Hepatocyte (in vitro differentiated cells): ENCODE results near the gene CORO7. TPM values are rescaled to one million over a fixed set of nuclear protein-coding genes. Genes with fewer than 3 reads are reported as not detected.
A peak's percentile ranks its signal among the peaks of the same experiment; 100 is the strongest.

Experiments
- DNase-seq: peaks from one replicate; pipeline ENCODE4 v3.0.0-alpha.2; 2016; ENCODE audit warnings: low spot score
- H2AFZ ChIP-seq: fragments of 200-600 bp; sonication (generic); 2 replicates; pipeline ENCODE4 v1.6.0; 2016; ENCODE audit warnings: antibody characterized with exemption, mild to moderate bottlenecking
- H3K27ac ChIP-seq: fragments of 200-600 bp; sonication (generic); 2 replicates; pipeline ENCODE4 v1.5.1; 2016; ENCODE audit warnings: mild to moderate bottlenecking
- H3K27me3 ChIP-seq: fragments of 200-600 bp; sonication (generic); 2 replicates; pipeline ENCODE4 v1.6.1; 2016
- H3K36me3 ChIP-seq: fragments of 200-600 bp; sonication (generic); replicated peaks from 2 replicates; pipeline ENCODE4 v1.5.1; 2016; ENCODE audit warnings: low read depth; ENCODE audit not compliant: insufficient read depth
- H3K4me1 ChIP-seq: fragments of 200-600 bp; sonication (generic); 2 replicates; pipeline ENCODE4 v1.5.1; 2016; ENCODE audit warnings: mild to moderate bottlenecking, moderate library complexity; ENCODE audit not compliant: insufficient read depth
- H3K4me2 ChIP-seq: fragments of 200-600 bp; sonication (generic); 2 replicates; pipeline ENCODE4 v1.6.0; 2016
- H3K4me3 ChIP-seq: fragments of 200-600 bp; sonication (generic); 2 replicates; pipeline ENCODE4 v1.5.1; 2016; ENCODE audit warnings: mild to moderate bottlenecking
- H3K79me2 ChIP-seq: fragments of 200-600 bp; sonication (generic); 2 replicates; pipeline ENCODE4 v1.6.0; 2017; ENCODE audit warnings: mild to moderate bottlenecking
- H3K9me2 ChIP-seq: fragments of 200-600 bp; sonication (generic); replicated peaks from 2 replicates; pipeline ENCODE4 v1.6.0; 2017; ENCODE audit warnings: mild to moderate bottlenecking; ENCODE audit not compliant: insufficient read depth
- H3K9me3 ChIP-seq: fragments of 200-600 bp; sonication (generic); 2 replicates; pipeline ENCODE4 v1.5.1; 2016; ENCODE audit warnings: low read depth, mild to moderate bottlenecking
- H4K20me1 ChIP-seq: fragments of 200-600 bp; sonication (generic); 2 replicates; pipeline ENCODE4 v1.6.0; 2016; ENCODE audit warnings: mild to moderate bottlenecking; ENCODE audit not compliant: insufficient read depth, poor library complexity, severe bottlenecking
- CTCF ChIP-seq: fragments of 200-600 bp; sonication (generic); IDR thresholded peaks from 2 replicates; pipeline ENCODE4 v1.5.1; 2016; ENCODE audit warnings: antibody characterized with exemption, mild to moderate bottlenecking; ENCODE audit not compliant: poor library complexity
- EZH2 ChIP-seq: fragments of 200-600 bp; sonication (generic); IDR thresholded peaks from 2 replicates; pipeline ENCODE4 v1.6.1; 2016; ENCODE audit warnings: antibody characterized with exemption, mild to moderate bottlenecking, borderline replicate concordance
- EZH2phosphoT487 ChIP-seq: fragments of 200-600 bp; sonication (generic); IDR thresholded peaks from one replicate; pipeline ENCODE4 v1.6.1; 2018; ENCODE audit warnings: antibody characterized with exemption, mild to moderate bottlenecking, low read depth, moderate library complexity; ENCODE audit not compliant: unreplicated experiment, severe bottlenecking
- WGBS: methylation state at CpG from one replicate; pipeline ENCODE4 v1.1.6; 2016; ENCODE audit warnings: low lambda C conversion rate; ENCODE audit errors: missing lambda C conversion rate; 5-methylcytosine and 5-hydroxymethylcytosine counted together
- polyA plus RNA-seq: library from polyadenylated mRNA; unstranded; fragments of >200 nt; fragmentation: Nextera tagmentation; extraction: Ambion mirVana; gene quantifications from 2 replicates; pipeline ENCODE4 v1.2.1, GENCODE V29; 2016
- total RNA-seq: library from RNA; depleted of rRNA; stranded (reverse); fragments of >200 nt; gene quantifications from 2 replicates; pipeline ENCODE4 v1.2.3, GENCODE V29; 2014

Gene CORO7
- total RNA-seq, result 13.9 and 18.2 TPM in 2 replicates
- polyA plus RNA-seq, result 33.3 and 34.4 TPM in 2 replicates

- TF ChIP-seq EZH2phosphoT487, result no peak
- no peak for TF ChIP-seq CTCF
- TF ChIP-seq EZH2, result no peak
- Histone ChIP-seq H3K4me2 (peak within 1 kb of the TSS; percentile 97), H4K20me1 (peaks cover 10% of the 10 kb centered on the region), H3K4me1 (peaks cover 7% of the 10 kb centered on the region), H3K27ac (peak within 1 kb of the TSS; percentile 84), H3K27me3 (no peaks in the 10 kb centered on the region), H3K4me3 (peak within 1 kb of the TSS; percentile 88), H3K36me3 (no peaks in the 10 kb centered on the region), H2AFZ (peak within 1 kb of the TSS; percentile 53), H3K9me3 (no peaks in the 10 kb centered on the region), H3K9me2 (no peaks in the 10 kb centered on the region), H3K79me2 (peaks cover 26% of the 10 kb centered on the region)
- DNase-seq, result peak; percentile 97
- 5% methylated on average over 18 of the region's 92 CpGs for WGBS
Observed at GRCh38 chr16:4416200-4417032, at the start of gene CORO7. Gene CORO7, minus strand, starts transcription at chr16:4416596. Its CDS starts 78 bp downstream, at chr16:4416518.

GRCh38 chr16:4463522-4464163 is 47.2 kb upstream of the CORO7 start:
- Histone ChIP-seq H3K27ac (no peak overlapping the region), H3K4me2 (no peak overlapping the region), H3K9me2 (no peaks in the 10 kb centered on the region), H3K4me1 (no peaks in the 10 kb centered on the region), H4K20me1 (no peaks in the 10 kb centered on the region), H3K4me3 (no peak overlapping the region), H3K36me3 (no peaks in the 10 kb centered on the region), H3K9me3 (no peaks in the 10 kb centered on the region), H3K79me2 (no peaks in the 10 kb centered on the region), H3K27me3 (no peaks in the 10 kb centered on the region), H2AFZ (no peak overlapping the region)
- WGBS, result 92% methylated on average over 22 of the region's 22 CpGs
- no peak for DNase-seq
- TF ChIP-seq EZH2 (no peak), CTCF (no peak), EZH2phosphoT487 (no peak)

- no peak for DNase-seq
- no peaks in the 10 kb centered on the region for H3K36me3 ChIP-seq
- H3K27ac ChIP-seq, result no peak overlapping the region
- 89% methylated on average over 26 of the region's 27 CpGs for WGBS
- H3K9me2 ChIP-seq, result no peaks in the 10 kb centered on the region
- no peak overlapping the region for H2AFZ ChIP-seq
- no peaks in the 10 kb centered on the region for H3K27me3 ChIP-seq
- no peaks in the 10 kb centered on the region for H4K20me1 ChIP-seq
- TF ChIP-seq EZH2phosphoT487, result no peak
- no peak for TF ChIP-seq EZH2
- no peak for TF ChIP-seq CTCF
- H3K4me2 ChIP-seq, result no peak overlapping the region
- no peak overlapping the region for H3K4me3 ChIP-seq
- no peaks in the 10 kb centered on the region for H3K4me1 ChIP-seq
- H3K9me3 ChIP-seq, result no peaks in the 10 kb centered on the region
- no peaks in the 10 kb centered on the region for H3K79me2 ChIP-seq
Observed at GRCh38 chr16:4461250-4462085, 45.1 kb upstream of the CORO7 start.
